ENCODE measurements around the gene NEMP1. TPM values are rescaled to one million over a fixed set of nuclear protein-coding genes. Genes with fewer than 3 reads are reported as not detected.

Gene NEMP1
- total and polyA plus RNA-seq, 10 of the 15 experiments (the other 5 are each of a cell fraction or from before 2014, with no cell fraction given): 4.0 to 45.9 (median 19.8) TPM

GRCh38 chr12:57118711-57119271, 40.2 kb upstream of the NEMP1 start:
- no peaks in the 10 kb centered on the region for H3K79me2 ChIP-seq (ENCODE audit: control insufficient read depth, insufficient read depth, low read length)
- 94% methylated on average over 1 of the region's 1 CpG for WGBS (ENCODE audit: insufficient coverage, insufficient replicate concordance, low lambda C conversion rate, missing lambda C conversion rate)
- H3K9ac ChIP-seq (ENCODE audit: control insufficient read depth, insufficient read depth, low read length): no peak overlapping the region
- peak overlapping the region; percentile 7 for H3K4me2 ChIP-seq (ENCODE audit: control insufficient read depth, insufficient read depth)
- intact Hi-C loops (cut with micrococcal nuclease; ENCODE audit: unreplicated experiment) (no loop called here), in situ Hi-C loops (cut with MboI) (no loop called here)
- H3K4me1 ChIP-seq (ENCODE audit: control insufficient read depth, insufficient read depth, low read length): peaks cover 13% of the 10 kb centered on the region
- H2AFZ ChIP-seq (ENCODE audit: control insufficient read depth, low read depth, low read length): peak overlapping the region; percentile 68
- FAIRE-seq (peak; percentile 13), ATAC-seq (peak; percentile 63), DNase-seq (ENCODE audit: low read depth, low spot score) (no peak)
- no peaks in the 10 kb centered on the region for H3K27me3 ChIP-seq (replicated peaks in 1 of 2; ENCODE audit: control insufficient read depth in 2 of 2, insufficient read depth in 2 of 2, low read length in 1 of 2)
- H3K9me3 ChIP-seq (replicated peaks; ENCODE audit: control insufficient read depth, insufficient read depth, low read length): peaks cover 3% of the 10 kb centered on the region
- no peak overlapping the region for H3K4me3 ChIP-seq
- no peaks in the 10 kb centered on the region for H4K20me1 ChIP-seq (ENCODE audit: control insufficient read depth, insufficient read depth)
- ChIA-PET CTCF (interaction anchor here (0.8 to 1.9 kb wide), 6 partner anchors 50 to 118 kb away, joined by 3 to 8 read pairs (median 4); no protein-coding TSS in a partner anchor), POLR2A (interaction anchor here (0.6 kb wide), 1 partner anchor 900 kb away, joined by 4 read pairs; no protein-coding TSS in a partner anchor), RAD21 (ENCODE audit: unreplicated experiment) (interaction anchor here (0.6 to 2.2 kb wide), 2 partner anchors 44 to 50 kb away, joined by 4 to 9 read pairs; no protein-coding TSS in a partner anchor), SMC1A (ENCODE audit: uncharacterized antibody, unreplicated experiment) (interaction anchor here (1.2 kb wide), 1 partner anchor 87 kb away, joined by 3 read pairs; no protein-coding TSS in a partner anchor)
- no peak overlapping the region for H3K27ac ChIP-seq (ENCODE audit: control insufficient read depth, insufficient read depth)
- H3K36me3 ChIP-seq (ENCODE audit: control insufficient read depth in 2 of 2, insufficient read depth in 2 of 2, low read length in 1 of 2): no peaks in the 10 kb centered on the region
- no TSS peak for BruUV-seq (replicated peaks)
- TF ChIP-seq IKZF2 (IDR thresholded peaks at IDR 0.05) (peak in 1 of 2 experiments; percentile 31; a peak in 1 of 4 replicates), RUNX3 (IDR thresholded peaks at IDR 0.05; ENCODE audit: low read length) (peak; percentile 36; the same call in 1 of the 2 replicates), CUX1 (IDR thresholded peaks at IDR 0.05; ENCODE audit: insufficient replicate concordance, low read depth, low read length) (no peak), FOXK2 (IDR thresholded peaks at IDR 0.05) (no peak), IKZF1 (conservative IDR thresholded peaks at IDR 0.05) (0 out of 2 replicates have a peak, but pooled peaks have one; percentile 20), USF1 (IDR thresholded peaks at IDR 0.05; ENCODE audit: borderline replicate concordance, extremely low read length, insufficient read depth, low read depth, low read length) (peak; percentile 26), TCF3 (IDR thresholded peaks at IDR 0.05; ENCODE audit: borderline replicate concordance, insufficient read depth, low read depth, low read length) (peak; percentile 54; the same call in 1 of the 2 replicates), SPI1 (IDR thresholded peaks at IDR 0.05; ENCODE audit: borderline replicate concordance, insufficient read depth, low read depth, low read length) (peak; percentile 49), POU2F2 (IDR thresholded peaks at IDR 0.05; ENCODE audit: borderline replicate concordance, low read depth, low read length) (0 out of 3 replicates have a peak, but pooled peaks have one; percentile 13), TCF12 (IDR thresholded peaks at IDR 0.05; ENCODE audit: low read depth, low read length) (0 out of 2 replicates have a peak, but pooled peaks have one; percentile 4), BCL3 (IDR thresholded peaks at IDR 0.05; ENCODE audit: borderline replicate concordance, insufficient read depth, low read depth, low read length, poor library complexity, severe bottlenecking) (peak; percentile 12), ASH2L (IDR thresholded peaks at IDR 0.05; ENCODE audit: borderline replicate concordance, low read depth) (no peak), RCOR1 (conservative IDR thresholded peaks at IDR 0.05; ENCODE audit: low read depth, low read length) (no peak), PKNOX1 (IDR thresholded peaks at IDR 0.05) (peak; percentile 40; the same call in 1 of the 2 replicates)
